ENCODE measurements around the gene RAB39A. TPM values are rescaled to one million over a fixed set of nuclear protein-coding genes. Genes with fewer than 3 reads are reported as not detected.

Gene RAB39A
- total and polyA plus RNA-seq, 9 of the 15 experiments (the other 6 are each of a cell fraction or from before 2014, with no cell fraction given): not detected

DNA sequence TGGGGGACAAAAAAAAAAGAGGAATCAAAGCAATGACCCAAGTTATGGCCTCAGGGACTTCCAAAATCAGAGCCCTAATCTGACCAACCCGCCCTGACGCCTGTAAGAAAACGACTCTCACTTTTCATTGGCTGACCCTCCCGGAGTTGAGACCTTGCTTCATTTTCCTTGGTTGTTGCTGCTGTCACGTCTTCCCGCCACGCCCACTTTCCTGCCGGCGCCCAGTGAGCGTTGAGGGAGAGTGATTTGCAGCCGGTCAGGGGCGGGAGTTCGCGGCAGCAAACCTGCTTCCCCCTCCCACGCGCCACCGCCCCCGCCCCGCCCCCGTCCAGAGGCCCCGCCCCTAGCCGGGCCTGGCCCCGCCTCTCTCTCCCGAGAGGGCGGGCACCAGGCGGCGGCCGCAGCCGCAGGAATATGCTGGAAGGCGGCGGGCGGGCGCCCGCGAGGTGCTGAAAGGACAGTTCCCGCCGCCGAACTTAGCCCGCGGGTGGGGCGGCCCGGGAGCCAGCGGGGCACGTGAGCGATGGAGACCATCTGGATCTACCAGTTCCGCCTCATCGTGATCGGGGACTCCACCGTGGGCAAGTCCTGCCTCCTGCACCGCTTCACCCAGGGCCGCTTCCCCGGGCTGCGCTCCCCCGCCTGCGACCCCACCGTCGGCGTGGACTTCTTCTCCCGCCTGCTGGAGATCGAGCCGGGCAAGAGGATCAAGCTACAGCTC, at the start of gene RAB39A (continued):
- TF ChIP-seq MAFF (IDR thresholded peaks at IDR 0.05; ENCODE audit: low read length): no peak
- TF ChIP-seq, protein P1, sequence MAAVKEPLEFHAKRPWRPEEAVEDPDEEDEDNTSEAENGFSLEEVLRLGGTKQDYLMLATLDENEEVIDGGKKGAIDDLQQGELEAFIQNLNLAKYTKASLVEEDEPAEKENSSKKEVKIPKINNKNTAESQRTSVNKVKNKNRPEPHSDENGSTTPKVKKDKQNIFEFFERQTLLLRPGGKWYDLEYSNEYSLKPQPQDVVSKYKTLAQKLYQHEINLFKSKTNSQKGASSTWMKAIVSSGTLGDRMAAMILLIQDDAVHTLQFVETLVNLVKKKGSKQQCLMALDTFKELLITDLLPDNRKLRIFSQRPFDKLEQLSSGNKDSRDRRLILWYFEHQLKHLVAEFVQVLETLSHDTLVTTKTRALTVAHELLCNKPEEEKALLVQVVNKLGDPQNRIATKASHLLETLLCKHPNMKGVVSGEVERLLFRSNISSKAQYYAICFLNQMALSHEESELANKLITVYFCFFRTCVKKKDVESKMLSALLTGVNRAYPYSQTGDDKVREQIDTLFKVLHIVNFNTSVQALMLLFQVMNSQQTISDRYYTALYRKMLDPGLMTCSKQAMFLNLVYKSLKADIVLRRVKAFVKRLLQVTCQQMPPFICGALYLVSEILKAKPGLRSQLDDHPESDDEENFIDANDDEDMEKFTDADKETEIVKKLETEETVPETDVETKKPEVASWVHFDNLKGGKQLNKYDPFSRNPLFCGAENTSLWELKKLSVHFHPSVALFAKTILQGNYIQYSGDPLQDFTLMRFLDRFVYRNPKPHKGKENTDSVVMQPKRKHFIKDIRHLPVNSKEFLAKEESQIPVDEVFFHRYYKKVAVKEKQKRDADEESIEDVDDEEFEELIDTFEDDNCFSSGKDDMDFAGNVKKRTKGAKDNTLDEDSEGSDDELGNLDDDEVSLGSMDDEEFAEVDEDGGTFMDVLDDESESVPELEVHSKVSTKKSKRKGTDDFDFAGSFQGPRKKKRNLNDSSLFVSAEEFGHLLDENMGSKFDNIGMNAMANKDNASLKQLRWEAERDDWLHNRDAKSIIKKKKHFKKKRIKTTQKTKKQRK (IDR thresholded peaks at IDR 0.05; ENCODE audit: borderline replicate concordance, low read depth, low read length): peak; percentile 92
- TF ChIP-seq, protein P2, sequence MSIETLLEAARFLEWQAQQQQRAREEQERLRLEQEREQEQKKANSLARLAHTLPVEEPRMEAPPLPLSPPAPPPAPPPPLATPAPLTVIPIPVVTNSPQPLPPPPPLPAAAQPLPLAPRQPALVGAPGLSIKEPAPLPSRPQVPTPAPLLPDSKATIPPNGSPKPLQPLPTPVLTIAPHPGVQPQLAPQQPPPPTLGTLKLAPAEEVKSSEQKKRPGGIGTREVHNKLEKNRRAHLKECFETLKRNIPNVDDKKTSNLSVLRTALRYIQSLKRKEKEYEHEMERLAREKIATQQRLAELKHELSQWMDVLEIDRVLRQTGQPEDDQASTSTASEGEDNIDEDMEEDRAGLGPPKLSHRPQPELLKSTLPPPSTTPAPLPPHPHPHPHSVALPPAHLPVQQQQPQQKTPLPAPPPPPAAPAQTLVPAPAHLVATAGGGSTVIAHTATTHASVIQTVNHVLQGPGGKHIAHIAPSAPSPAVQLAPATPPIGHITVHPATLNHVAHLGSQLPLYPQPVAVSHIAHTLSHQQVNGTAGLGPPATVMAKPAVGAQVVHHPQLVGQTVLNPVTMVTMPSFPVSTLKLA (conservative IDR thresholded peaks at IDR 0.05): peak; percentile 31 to 64; a peak in 3 of 4 replicates
- TF ChIP-seq, protein P3, sequence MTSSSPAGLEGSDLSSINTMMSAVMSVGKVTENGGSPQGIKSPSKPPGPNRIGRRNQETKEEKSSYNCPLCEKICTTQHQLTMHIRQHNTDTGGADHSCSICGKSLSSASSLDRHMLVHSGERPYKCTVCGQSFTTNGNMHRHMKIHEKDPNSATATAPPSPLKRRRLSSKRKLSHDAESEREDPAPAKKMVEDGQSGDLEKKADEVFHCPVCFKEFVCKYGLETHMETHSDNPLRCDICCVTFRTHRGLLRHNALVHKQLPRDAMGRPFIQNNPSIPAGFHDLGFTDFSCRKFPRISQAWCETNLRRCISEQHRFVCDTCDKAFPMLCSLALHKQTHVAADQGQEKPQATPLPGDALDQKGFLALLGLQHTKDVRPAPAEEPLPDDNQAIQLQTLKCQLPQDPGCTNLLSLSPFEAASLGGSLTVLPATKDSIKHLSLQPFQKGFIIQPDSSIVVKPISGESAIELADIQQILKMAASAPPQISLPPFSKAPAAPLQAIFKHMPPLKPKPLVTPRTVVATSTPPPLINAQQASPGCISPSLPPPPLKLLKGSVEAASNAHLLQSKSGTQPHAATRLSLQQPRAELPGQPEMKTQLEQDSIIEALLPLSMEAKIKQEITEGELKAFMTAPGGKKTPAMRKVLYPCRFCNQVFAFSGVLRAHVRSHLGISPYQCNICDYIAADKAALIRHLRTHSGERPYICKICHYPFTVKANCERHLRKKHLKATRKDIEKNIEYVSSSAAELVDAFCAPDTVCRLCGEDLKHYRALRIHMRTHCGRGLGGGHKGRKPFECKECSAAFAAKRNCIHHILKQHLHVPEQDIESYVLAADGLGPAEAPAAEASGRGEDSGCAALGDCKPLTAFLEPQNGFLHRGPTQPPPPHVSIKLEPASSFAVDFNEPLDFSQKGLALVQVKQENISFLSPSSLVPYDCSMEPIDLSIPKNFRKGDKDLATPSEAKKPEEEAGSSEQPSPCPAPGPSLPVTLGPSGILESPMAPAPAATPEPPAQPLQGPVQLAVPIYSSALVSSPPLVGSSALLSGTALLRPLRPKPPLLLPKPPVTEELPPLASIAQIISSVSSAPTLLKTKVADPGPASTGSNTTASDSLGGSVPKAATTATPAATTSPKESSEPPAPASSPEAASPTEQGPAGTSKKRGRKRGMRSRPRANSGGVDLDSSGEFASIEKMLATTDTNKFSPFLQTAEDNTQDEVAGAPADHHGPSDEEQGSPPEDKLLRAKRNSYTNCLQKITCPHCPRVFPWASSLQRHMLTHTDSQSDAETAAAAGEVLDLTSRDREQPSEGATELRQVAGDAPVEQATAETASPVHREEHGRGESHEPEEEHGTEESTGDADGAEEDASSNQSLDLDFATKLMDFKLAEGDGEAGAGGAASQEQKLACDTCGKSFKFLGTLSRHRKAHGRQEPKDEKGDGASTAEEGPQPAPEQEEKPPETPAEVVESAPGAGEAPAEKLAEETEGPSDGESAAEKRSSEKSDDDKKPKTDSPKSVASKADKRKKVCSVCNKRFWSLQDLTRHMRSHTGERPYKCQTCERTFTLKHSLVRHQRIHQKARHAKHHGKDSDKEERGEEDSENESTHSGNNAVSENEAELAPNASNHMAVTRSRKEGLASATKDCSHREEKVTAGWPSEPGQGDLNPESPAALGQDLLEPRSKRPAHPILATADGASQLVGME (CRISPR knock-in tag; IDR thresholded peaks at IDR 0.05): no peak
- TF ChIP-seq TBL1XR1 (IDR thresholded peaks at IDR 0.05; ENCODE audit: low read length in 2 of 2): no peak
- no peak for TF ChIP-seq TAF7 (tag; IDR thresholded peaks at IDR 0.05)
- TF ChIP-seq BHLHE40 (IDR thresholded peaks at IDR 0.05; ENCODE audit: low read length): peak; percentile 98
- TF ChIP-seq HDAC1 (IDR thresholded peaks at IDR 0.05): peak in 1 of 2 experiments; percentile 50; a peak in 1 of 4 replicates
- peak; percentile 43; the same call in 1 of the 2 replicates for TF ChIP-seq ZNF12 (CRISPR knock-in tag; IDR thresholded peaks at IDR 0.05)
- TF ChIP-seq CHD2 (IDR thresholded peaks at IDR 0.05; ENCODE audit: low read depth, low read length): peak; percentile 85
- no peak for TF ChIP-seq BRCA1 (IDR thresholded peaks at IDR 0.05)
- no peak for TF ChIP-seq BRCA1 (CRISPR knock-in tag; IDR thresholded peaks at IDR 0.05)
- TF ChIP-seq EHMT2 (IDR thresholded peaks at IDR 0.05): peak; percentile 96
- TF ChIP-seq, protein P4, sequence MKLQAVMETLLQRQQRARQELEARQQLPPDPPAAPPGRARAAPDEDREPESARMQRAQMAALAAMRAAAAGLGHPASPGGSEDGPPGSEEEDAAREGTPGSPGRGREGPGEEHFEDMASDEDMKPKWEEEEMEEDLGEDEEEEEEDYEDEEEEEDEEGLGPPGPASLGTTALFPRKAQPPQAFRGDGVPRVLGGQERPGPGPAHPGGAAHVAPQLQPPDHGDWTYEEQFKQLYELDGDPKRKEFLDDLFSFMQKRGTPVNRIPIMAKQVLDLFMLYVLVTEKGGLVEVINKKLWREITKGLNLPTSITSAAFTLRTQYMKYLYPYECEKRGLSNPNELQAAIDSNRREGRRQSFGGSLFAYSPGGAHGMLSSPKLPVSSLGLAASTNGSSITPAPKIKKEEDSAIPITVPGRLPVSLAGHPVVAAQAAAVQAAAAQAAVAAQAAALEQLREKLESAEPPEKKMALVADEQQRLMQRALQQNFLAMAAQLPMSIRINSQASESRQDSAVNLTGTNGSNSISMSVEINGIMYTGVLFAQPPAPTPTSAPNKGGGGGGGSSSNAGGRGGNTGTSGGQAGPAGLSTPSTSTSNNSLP (IDR thresholded peaks at IDR 0.05; ENCODE audit: borderline replicate concordance, low read depth, low read length): no peak
